H9 (cell line): Measurements from ENCODE around the gene GRAMD1B. TPM values are rescaled to one million over a fixed set of nuclear protein-coding genes. Genes with fewer than 3 reads are reported as not detected.

Source experiments
- DNase-seq: peaks from one replicate; pipeline ENCODE4 v3.0.0-alpha.2; 2017
- H2AFZ ChIP-seq: one replicate; pipeline ENCODE4 v1.6.1; 2013; ENCODE audit warnings: mild to moderate bottlenecking, low read length, control low read depth, moderate library complexity
- H2AK5ac ChIP-seq: 2 replicates; pipeline ENCODE4 v1.6.1; 2013; ENCODE audit warnings: low read length, control low read depth, mixed read lengths; ENCODE audit not compliant: insufficient read length
- H2BK120ac ChIP-seq: one replicate; pipeline ENCODE4 v1.6.1; 2013; ENCODE audit warnings: low read depth, mild to moderate bottlenecking, low read length, control low read depth, inconsistent platforms; ENCODE audit not compliant: poor library complexity, severe bottlenecking
- H2BK12ac ChIP-seq: 2 replicates; pipeline ENCODE4 v1.6.1; 2013; ENCODE audit warnings: low read length, control low read depth, mixed read lengths, low read depth; ENCODE audit not compliant: insufficient read length
- H2BK15ac ChIP-seq: 2 replicates; pipeline ENCODE4 v1.6.1; 2013; ENCODE audit warnings: low read depth, low read length, control low read depth
- H2BK20ac ChIP-seq: one replicate; pipeline ENCODE4 v1.6.1; 2013; ENCODE audit warnings: low read depth, mild to moderate bottlenecking, low read length, control low read depth, inconsistent platforms; ENCODE audit not compliant: poor library complexity, severe bottlenecking
- H2BK5ac ChIP-seq: 2 replicates; pipeline ENCODE4 v1.6.1; 2013; ENCODE audit warnings: low read length, control low read depth, mixed read lengths; ENCODE audit not compliant: insufficient read length
- H3K14ac ChIP-seq: 2 replicates; pipeline ENCODE4 v1.6.1; 2013; ENCODE audit warnings: low read length, control low read depth; ENCODE audit not compliant: insufficient read depth
- H3K18ac ChIP-seq: 2 replicates; pipeline ENCODE4 v1.6.1; 2013; ENCODE audit warnings: low read depth, mild to moderate bottlenecking, mixed read lengths, low read length, control low read depth; ENCODE audit not compliant: insufficient read length
- H3K23ac ChIP-seq: 2 replicates; pipeline ENCODE4 v1.6.1; 2013; ENCODE audit warnings: low read length, control low read depth, mixed read lengths, low read depth; ENCODE audit not compliant: insufficient read length
- H3K23me2 ChIP-seq: 2 replicates; pipeline ENCODE4 v1.6.1; 2013; ENCODE audit warnings: low read depth, mild to moderate bottlenecking, mixed read lengths, low read length, control low read depth; ENCODE audit not compliant: insufficient read length, poor library complexity, severe bottlenecking
- H3K27ac ChIP-seq: 2 replicates; pipeline ENCODE4 v1.5.1; 2013; ENCODE audit warnings: low read length, control low read depth, mixed read lengths, low read depth; ENCODE audit not compliant: insufficient read length
- H3K27me3 ChIP-seq: 2 replicates; pipeline ENCODE4 v1.6.1; 2013; ENCODE audit warnings: low read length, control low read depth, inconsistent platforms; ENCODE audit not compliant: insufficient read depth
- H3K4ac ChIP-seq: 2 replicates; pipeline ENCODE4 v1.6.1; 2013; ENCODE audit warnings: low read depth, mild to moderate bottlenecking, control low read depth, inconsistent platforms, low read length, moderate library complexity
- H3K4me1 ChIP-seq: 2 replicates; pipeline ENCODE4 v1.6.1; 2013; ENCODE audit warnings: low read length, control low read depth, inconsistent platforms; ENCODE audit not compliant: insufficient read depth
- H3K4me2 ChIP-seq: 2 replicates; pipeline ENCODE4 v1.6.1; 2013; ENCODE audit warnings: low read length, control low read depth, mixed read lengths; ENCODE audit not compliant: insufficient read length, insufficient read depth
- H3K56ac ChIP-seq: 2 replicates; pipeline ENCODE4 v1.6.1; 2013; ENCODE audit warnings: low read depth, mild to moderate bottlenecking, mixed read lengths, low read length, control low read depth; ENCODE audit not compliant: insufficient read length
- H3K79me1 ChIP-seq: 2 replicates; pipeline ENCODE4 v1.6.1; 2013; ENCODE audit warnings: low read depth, mild to moderate bottlenecking, moderate library complexity, low read length, control low read depth, inconsistent platforms; ENCODE audit not compliant: insufficient read depth, poor library complexity, severe bottlenecking
- H3K79me2 ChIP-seq: 2 replicates; pipeline ENCODE4 v1.6.1; 2013; ENCODE audit warnings: low read length, control low read depth, inconsistent platforms; ENCODE audit not compliant: insufficient read depth
- H3K9ac ChIP-seq: 2 replicates; pipeline ENCODE4 v1.6.1; 2013; ENCODE audit warnings: low read length, control low read depth, mixed read lengths; ENCODE audit not compliant: insufficient read length; ENCODE audit errors: extremely low read depth
- H3K9me3 ChIP-seq: one replicate; pipeline ENCODE4 v1.6.1; 2013; ENCODE audit warnings: low read depth, low read length, inconsistent platforms; ENCODE audit not compliant: control insufficient read depth
- H3T11ph ChIP-seq: one replicate; pipeline ENCODE4 v1.6.1; 2013; ENCODE audit warnings: mild to moderate bottlenecking, low read length, control low read depth, inconsistent platforms
- H4K20me1 ChIP-seq: one replicate; pipeline ENCODE4 v1.6.1; 2013; ENCODE audit not compliant: control insufficient read depth, insufficient read length, insufficient read depth
- H4K5ac ChIP-seq: 2 replicates; pipeline ENCODE4 v1.6.1; 2013; ENCODE audit warnings: low read depth, mild to moderate bottlenecking, mixed read lengths, low read length, control low read depth; ENCODE audit not compliant: insufficient read length
- H4K8ac ChIP-seq: replicated peaks from 2 replicates; pipeline ENCODE4 v1.6.1; 2013; ENCODE audit warnings: low read length, control low read depth, mixed read lengths, low read depth; ENCODE audit not compliant: insufficient read length
- H4K91ac ChIP-seq: 2 replicates; pipeline ENCODE4 v1.6.1; 2013; ENCODE audit warnings: low read depth, mild to moderate bottlenecking, moderate library complexity, mixed read lengths, low read length, control low read depth; ENCODE audit not compliant: insufficient read length
- H3K27ac Mint-ChIP-seq, 3 experiments: 2 replicates in 2 of 3; 3 replicates in 1 of 3; pipeline ENCODE4 v1.8.0; 2020 to 2021; ENCODE audit warnings: mixed read lengths in 3 of 3, mild to moderate bottlenecking in 1 of 3, moderate library complexity in 1 of 3
- H3K27me3 Mint-ChIP-seq: 2 replicates; pipeline ENCODE4 v1.8.0; 2021; ENCODE audit warnings: low read depth, mild to moderate bottlenecking, moderate library complexity, mixed read lengths
- H3K36me3 Mint-ChIP-seq, 3 experiments: 2 replicates in 2 of 3; 3 replicates in 1 of 3; pipeline ENCODE4 v1.8.0; 2020 to 2021; ENCODE audit warnings: low read depth in 3 of 3, mixed read lengths in 3 of 3; ENCODE audit not compliant: insufficient read depth in 1 of 3
- H3K4me1 Mint-ChIP-seq, 2 experiments: 2 replicates each; pipeline ENCODE4 v1.8.0; 2020; ENCODE audit warnings: mixed read lengths in 2 of 2
- H3K4me3 Mint-ChIP-seq, 2 experiments: 2 replicates in 1 of 2; 3 replicates in 1 of 2; pipeline ENCODE4 v1.8.0; 2020 to 2021; ENCODE audit warnings: mild to moderate bottlenecking in 2 of 2, mixed read lengths in 2 of 2, moderate library complexity in 1 of 2
- H3K9me3 Mint-ChIP-seq, 2 experiments: 2 replicates in 1 of 2; 3 replicates in 1 of 2; pipeline ENCODE4 v1.8.0; 2020; ENCODE audit warnings: mild to moderate bottlenecking in 2 of 2, mixed read lengths in 2 of 2, moderate library complexity in 1 of 2
- CTCF ChIP-seq: fragments of 200-600 bp; sonication (generic); conservative IDR thresholded peaks from 3 replicates; pipeline ENCODE4 v1.8.0; 2021; ENCODE audit warnings: antibody characterized with exemption, mild to moderate bottlenecking
- WGBS: extraction: QIAGEN DNeasy Blood & Tissue Kit; methylation state at CpG from one replicate; pipeline ENCODE4 v1.1.7; 2013; ENCODE audit warnings: missing lambda C conversion rate, low lambda C conversion rate, mixed read lengths; ENCODE audit not compliant: insufficient read length; ENCODE audit errors: extremely low coverage; 5-methylcytosine and 5-hydroxymethylcytosine counted together
- total RNA-seq: library from RNA; stranded (reverse); gene quantifications from 2 replicates; pipeline ENCODE4 v1.2.1, GENCODE V29; 2021

Gene GRAMD1B
- total RNA-seq, 1 experiment from 2014 or later = 25.9 TPM

GRCh38 chr11:123419731-123420452, 10.2 kb upstream of the GRAMD1B start:
- no peak overlapping the region for H3K14ac ChIP-seq
- DNase-seq = no peak
- no CpG with 5 or more reads among the region's 4 CpGs for WGBS
- H4K8ac ChIP-seq = no peak overlapping the region
- no peak overlapping the region for H2AK5ac ChIP-seq
- no peak overlapping the region for H3K27ac ChIP-seq
- no peak overlapping the region for H3K23ac ChIP-seq
- no peak overlapping the region for H2BK5ac ChIP-seq
- no peak overlapping the region for H3K4me2 ChIP-seq
- no peaks in the 10 kb centered on the region for H4K20me1 ChIP-seq
- H2AFZ ChIP-seq = no peak overlapping the region
- H3K23me2 ChIP-seq = no peaks in the 10 kb centered on the region
- H3K9ac ChIP-seq = no peak overlapping the region
- H3K4me3 Mint-ChIP-seq = no peak overlapping the region
- no peak overlapping the region for H3T11ph ChIP-seq
- H3K9me3 Mint-ChIP-seq = no peaks in the 10 kb centered on the region
- H3K4me1 ChIP-seq = no peaks in the 10 kb centered on the region
- H3K36me3 Mint-ChIP-seq = no peaks in the 10 kb centered on the region
- H3K79me2 ChIP-seq = no peaks in the 10 kb centered on the region
- H3K27me3 Mint-ChIP-seq = peaks cover 48% of the 10 kb centered on the region
- H3K27me3 ChIP-seq = no peaks in the 10 kb centered on the region; the same call in 1 of the 2 replicates
- H3K56ac ChIP-seq = no peak overlapping the region
- no peak for TF ChIP-seq CTCF
- no peak overlapping the region for H2BK12ac ChIP-seq
- H3K27ac Mint-ChIP-seq = no peak overlapping the region
- no peak overlapping the region for H2BK15ac ChIP-seq
- no peaks in the 10 kb centered on the region for H3K9me3 ChIP-seq
- no peak overlapping the region for H3K4ac ChIP-seq
- H3K79me1 ChIP-seq = no peaks in the 10 kb centered on the region
- no peak overlapping the region for H4K91ac ChIP-seq
- no peaks in the 10 kb centered on the region for H3K4me1 Mint-ChIP-seq
- no peak overlapping the region for H3K18ac ChIP-seq
- H2BK20ac ChIP-seq = no peak overlapping the region
- no peak overlapping the region for H2BK120ac ChIP-seq
- H4K5ac ChIP-seq = no peak overlapping the region
